Kidney epithelial cell (primary cell): ENCODE measurements around the gene LIN37. TPM values are rescaled to one million over a fixed set of nuclear protein-coding genes. Genes with fewer than 3 reads are reported as not detected.
A peak's percentile ranks its signal among the peaks of the same experiment; 100 is the strongest.

ENCODE experiments used
- DNase-seq: peaks from one replicate; pipeline ENCODE4 v3.0.0-alpha.2; 2010; ENCODE audit warnings: low read depth
- H3K27me3 ChIP-seq: 2 replicates; pipeline ENCODE4 v1.6.0; 2011; ENCODE audit warnings: low read length; ENCODE audit not compliant: control insufficient read depth, insufficient read depth
- H3K36me3 ChIP-seq: 2 replicates; pipeline ENCODE4 v1.5.1; 2011; ENCODE audit warnings: low read length; ENCODE audit not compliant: control insufficient read depth, insufficient read depth
- H3K4me3 ChIP-seq: 2 replicates; pipeline ENCODE4 v1.5.1; 2011; ENCODE audit warnings: low read depth, mild to moderate bottlenecking, control low read depth, low read length
- CTCF ChIP-seq: IDR thresholded peaks from 2 replicates; pipeline ENCODE4 v1.5.1; 2011; ENCODE audit warnings: mild to moderate bottlenecking, moderate library complexity, low read length, control low read depth, inconsistent platforms; ENCODE audit not compliant: insufficient read depth, poor library complexity, severe bottlenecking
- total RNA-seq: library from RNA; depleted of rRNA; stranded (reverse); fragments of >200 nt; gene quantifications from 2 replicates; pipeline ENCODE4 v1.2.3, GENCODE V29; 2015

LIN37 gene
- total RNA-seq, 1 donor from 2014 or later = 22.0 TPM

DNA sequence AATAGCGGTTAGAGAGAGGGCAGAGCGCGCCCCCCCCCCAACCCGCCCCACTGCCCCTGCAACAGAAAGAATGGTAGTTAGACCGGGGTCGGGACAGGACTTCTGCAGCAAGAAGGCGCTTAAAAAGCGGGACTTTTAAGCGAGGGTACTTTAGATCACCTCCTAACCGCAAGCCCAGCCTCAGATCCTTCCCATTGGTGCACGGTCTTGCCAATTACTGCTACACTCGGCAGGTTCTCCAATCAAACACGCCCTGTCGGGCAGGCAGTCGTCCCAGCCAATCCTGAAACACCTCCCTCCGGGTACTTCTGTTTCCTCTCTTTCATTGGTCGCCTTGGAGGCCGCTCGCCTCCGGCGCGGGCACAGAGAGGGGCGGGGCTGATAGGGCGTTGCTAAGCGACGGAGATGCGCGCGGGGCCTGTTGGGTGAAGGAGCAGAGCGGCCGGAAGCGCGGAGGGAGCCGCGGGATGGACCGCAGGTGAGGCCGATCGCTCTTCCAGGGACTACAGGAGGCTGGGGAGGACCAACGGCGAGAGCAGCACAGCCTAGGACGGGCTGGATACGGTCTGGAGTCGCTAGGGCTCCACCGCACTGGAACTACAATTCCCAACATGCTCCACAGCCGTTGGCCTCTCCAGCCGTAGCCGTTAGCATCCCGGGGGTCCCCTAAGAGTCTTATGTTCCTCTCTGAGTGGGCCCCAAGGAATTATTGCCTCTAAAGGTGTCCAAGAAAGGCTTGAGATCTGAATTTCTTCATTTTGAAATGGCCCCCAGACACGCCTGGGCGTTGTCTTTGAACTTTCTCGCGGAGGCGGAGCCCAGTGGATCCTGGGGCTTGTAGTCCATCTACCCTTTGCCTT, 9.6 kb downstream of the LIN37 start, which contains the start of gene PROSER3:
PROSER3 (plus strand) TSS at position 428 of the 860 bp plus-strand sequence; CDS start at position 468, 40 bp downstream.
- H3K4me3 ChIP-seq = peak within 1 kb of the TSS; percentile 66
- no peak for TF ChIP-seq CTCF
- DNase-seq = peak; percentile 98
- H3K36me3 ChIP-seq = peaks cover 3% of the 10 kb centered on the region
- H3K27me3 ChIP-seq = no peaks in the 10 kb centered on the region

- no peak overlapping the region for H3K4me3 ChIP-seq
- H3K36me3 ChIP-seq = peaks cover 3% of the 10 kb centered on the region
- no peak for TF ChIP-seq CTCF
- H3K27me3 ChIP-seq = no peaks in the 10 kb centered on the region
- DNase-seq = no peak
Observed at GRCh38 chr19:35759697-35760096, 11.3 kb downstream of the LIN37 start.

DNA sequence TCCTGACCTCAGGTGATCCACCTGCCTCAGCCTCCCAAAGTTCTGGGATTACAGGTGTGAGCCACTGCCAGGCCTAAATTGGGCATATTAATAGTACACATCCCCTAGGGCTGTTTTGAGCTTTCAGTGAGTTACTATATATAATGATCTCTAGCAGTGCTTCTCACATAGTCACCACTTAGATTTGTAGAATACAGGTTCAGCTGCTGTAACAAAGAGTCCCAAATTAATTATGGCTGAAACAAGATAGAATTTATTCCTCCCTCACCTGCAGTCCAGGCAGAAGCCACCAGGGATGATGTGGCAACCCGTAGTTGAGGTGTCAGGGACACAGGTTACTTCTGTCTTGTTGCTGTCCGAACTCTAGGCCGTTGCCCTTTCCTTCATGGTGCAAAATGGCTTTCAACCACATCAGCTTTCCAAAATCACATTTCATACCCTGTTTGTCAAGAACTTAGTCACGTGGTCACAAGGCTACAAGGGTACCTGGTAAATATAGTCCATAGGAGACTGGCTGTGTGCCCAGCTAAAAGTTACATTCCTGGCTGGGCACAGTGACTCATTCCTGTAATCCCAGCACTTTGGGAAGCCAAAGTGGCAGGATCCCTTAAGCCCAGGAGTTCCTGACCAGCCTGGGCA, 12.5 kb downstream of the LIN37 start:
- DNase-seq = no peak
- no peaks in the 10 kb centered on the region for H3K27me3 ChIP-seq
- no peak overlapping the region for H3K4me3 ChIP-seq
- no peak for TF ChIP-seq CTCF
- peaks cover 3% of the 10 kb centered on the region for H3K36me3 ChIP-seq

GRCh38 chr19:35764432-35765315, 16.3 kb downstream of the LIN37 start:
- Histone ChIP-seq H3K4me3 (no peak overlapping the region), H3K36me3 (peaks cover 3% of the 10 kb centered on the region), H3K27me3 (no peaks in the 10 kb centered on the region)
- DNase-seq = no peak
- TF ChIP-seq CTCF = no peak

GRCh38 chr19:35766571-35767104, 18.3 kb downstream of the LIN37 start:
- no peak overlapping the region for H3K4me3 ChIP-seq
- H3K27me3 ChIP-seq = no peaks in the 10 kb centered on the region
- no peak for TF ChIP-seq CTCF
- peaks cover 3% of the 10 kb centered on the region for H3K36me3 ChIP-seq
- DNase-seq = no peak
